NCI-H146 treated with DMSO at 0.1 percent for 48 hours (cell line): ENCODE data around the gene VAT1L.

Experiments used
- DNase-seq: peaks from one replicate; lab custom pipeline; 2025; ENCODE audit not compliant: unreplicated experiment; lab: John Stamatoyannopoulos, UW

VAT1L gene

DNA sequence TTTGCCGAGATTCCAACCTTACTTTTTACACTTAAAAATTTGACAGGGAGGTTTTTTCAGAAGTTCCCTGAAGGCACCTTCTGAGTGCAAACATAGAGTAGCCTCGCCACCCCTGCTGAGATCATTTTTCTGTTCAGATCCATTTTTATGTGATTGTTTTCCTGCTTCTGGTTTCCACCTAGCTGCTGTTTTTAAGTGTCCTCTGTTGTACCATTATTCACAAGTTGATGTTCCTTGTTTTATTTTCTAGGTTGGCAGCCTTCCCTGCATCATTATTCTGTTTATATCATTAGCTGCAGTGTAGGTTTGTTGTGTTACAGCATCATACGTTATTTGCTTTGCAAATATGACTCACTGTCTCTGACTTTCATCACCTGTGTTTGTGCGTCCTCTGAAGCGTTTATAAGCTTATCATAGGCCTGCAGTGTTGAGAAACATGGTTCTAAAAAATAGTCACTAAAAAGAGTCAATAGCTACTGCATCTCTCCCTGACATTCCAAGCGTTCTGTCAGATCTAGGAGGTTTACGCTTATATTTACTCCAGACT is 117.1 kb downstream of the VAT1L start:
- peak; percentile 1 for DNase-seq

DNA sequence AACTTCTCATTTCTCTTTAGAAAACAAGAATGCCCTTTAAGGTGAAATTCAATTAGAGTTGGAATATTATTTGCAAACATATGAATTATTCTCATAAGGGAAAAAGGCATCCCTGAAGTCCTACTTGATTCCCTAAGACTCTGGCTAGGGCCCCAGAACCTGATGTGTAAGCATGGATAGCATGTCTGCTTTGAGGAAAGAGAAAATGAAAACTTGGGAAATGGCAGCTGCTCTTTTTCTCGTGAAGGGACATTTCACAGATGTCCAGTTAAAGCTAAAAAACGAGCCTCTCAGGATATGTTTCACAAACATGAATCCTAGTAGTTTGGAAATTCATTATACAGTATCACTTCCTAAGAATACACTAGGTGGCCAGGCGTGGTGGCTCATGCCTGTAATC is 121.7 kb downstream of the VAT1L start:
- no peak for DNase-seq

- DNase-seq = no peak
Observed at GRCh38 chr16:77912617-77913016, 124.3 kb downstream of the VAT1L start.

DNA sequence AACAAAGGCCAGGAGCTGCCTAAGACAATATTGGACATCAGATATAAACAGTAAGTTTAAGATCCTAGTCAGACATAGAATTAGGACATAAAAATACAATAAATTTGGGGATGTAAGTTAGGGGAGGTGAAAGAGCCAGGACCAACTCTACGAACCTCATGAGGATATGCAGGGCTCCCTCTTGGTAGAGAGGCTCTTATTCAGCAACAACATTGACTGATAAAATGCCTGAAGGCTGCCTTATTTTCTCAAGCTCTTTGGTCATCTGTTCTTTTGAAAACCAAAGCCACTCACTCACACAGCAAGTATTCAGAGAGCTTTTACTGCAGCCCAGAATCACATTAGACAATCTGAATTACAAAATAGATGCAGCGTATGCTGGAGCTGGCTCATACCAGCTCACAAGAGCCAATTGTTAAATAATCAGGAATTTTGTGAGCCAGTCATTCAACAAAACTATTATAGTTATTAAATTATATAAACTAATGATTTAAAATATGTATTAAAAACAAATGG is 125.4 kb downstream of the VAT1L start:
- DNase-seq = no peak

DNA sequence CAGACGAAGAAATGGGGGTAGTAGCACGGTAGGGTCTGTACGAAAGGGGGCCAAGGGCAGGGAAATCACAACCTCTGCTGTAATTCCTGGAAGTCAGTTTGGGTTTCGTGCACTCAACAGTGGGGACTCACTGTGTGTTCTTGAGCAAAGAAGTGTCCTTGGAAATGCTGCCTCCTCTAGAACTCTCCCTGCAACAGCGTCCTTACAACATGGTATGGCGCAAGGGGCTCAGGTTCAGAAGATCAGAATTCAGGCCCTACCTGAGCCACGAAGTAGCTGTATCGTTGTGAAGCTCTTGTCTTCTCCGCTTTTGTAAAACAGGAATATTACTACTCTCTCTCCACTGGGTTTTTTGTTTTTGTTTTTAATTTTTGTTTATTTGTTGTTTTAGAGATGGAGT is 127.7 kb downstream of the VAT1L start:
- no peak for DNase-seq

DNA sequence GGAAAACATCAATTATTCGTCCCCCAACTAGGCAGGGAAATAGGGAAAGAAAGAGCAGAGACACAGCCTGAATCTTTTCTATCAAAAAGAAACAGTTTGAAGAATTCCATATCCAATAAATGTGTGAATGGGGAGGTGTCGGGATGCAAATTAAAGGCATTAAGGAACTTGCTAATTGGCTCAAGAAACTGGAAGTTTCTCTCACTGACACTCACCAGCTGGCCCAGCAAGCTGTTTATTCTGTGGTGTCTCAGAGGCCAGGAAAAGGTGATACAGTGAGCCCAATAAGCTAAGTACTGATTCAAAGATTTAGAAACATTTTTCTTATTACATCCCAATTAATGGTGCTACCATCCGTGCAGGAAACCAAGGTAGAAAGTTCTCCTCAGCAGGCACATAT is 129.6 kb downstream of the VAT1L start:
- no peak for DNase-seq

- peak; percentile 22 for DNase-seq
Observed at GRCh38 chr16:77918809-77919707, 130.7 kb downstream of the VAT1L start.

- no peak for DNase-seq
Observed at GRCh38 chr16:77919761-77920415, 131.5 kb downstream of the VAT1L start.

- no peak for DNase-seq
Observed at GRCh38 chr16:77920984-77921383, 132.6 kb downstream of the VAT1L start.

- DNase-seq = no peak
Observed at GRCh38 chr16:77922228-77922754, 133.9 kb downstream of the VAT1L start.

GRCh38 chr16:77925531-77925930 is 137.2 kb downstream of the VAT1L start:
- peak; percentile 35 for DNase-seq

GRCh38 chr16:77928096-77928495 is 139.7 kb downstream of the VAT1L start:
- DNase-seq = peak; percentile 88

DNA sequence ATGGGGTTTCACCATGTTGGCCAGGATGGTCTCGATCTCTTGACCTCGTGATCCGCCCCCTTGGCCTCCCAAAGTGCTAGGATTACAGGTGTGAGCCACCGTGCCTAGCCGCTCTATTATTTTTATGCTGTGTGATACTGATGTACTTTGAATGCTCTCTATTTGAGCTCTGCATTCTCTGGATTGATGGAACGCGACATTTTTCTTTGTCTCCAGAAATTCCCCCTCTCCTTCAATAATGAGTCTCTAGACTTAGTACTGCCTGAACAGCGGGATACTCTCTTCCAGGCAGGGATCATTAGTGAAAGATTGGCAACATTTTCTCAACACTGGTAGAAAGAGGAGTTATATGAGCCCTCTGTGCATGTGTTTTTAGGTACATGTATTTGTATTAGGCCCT is 140.6 kb downstream of the VAT1L start:
- no peak for DNase-seq

DNA sequence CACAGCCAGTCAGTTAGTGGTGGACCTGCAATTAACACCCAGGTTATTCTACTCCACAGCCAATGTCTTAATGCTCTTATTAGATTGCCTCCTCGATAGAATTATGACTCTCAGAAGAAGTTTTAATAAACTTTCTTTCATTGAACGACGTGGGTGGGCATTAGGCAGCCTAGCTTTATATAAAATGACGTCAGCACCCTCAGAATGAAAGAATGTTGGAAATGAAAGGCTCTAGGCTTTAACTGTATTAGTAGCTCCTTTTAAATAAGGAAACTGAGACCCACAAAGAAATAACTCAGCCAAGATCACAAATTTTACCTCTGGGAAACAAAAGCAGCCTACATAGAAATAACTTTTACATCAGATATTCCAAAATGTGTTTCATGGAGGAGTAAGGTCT is 142.7 kb downstream of the VAT1L start:
- DNase-seq = no peak

- no peak for DNase-seq
Observed at GRCh38 chr16:77937473-77938149, 149.2 kb downstream of the VAT1L start.

DNA sequence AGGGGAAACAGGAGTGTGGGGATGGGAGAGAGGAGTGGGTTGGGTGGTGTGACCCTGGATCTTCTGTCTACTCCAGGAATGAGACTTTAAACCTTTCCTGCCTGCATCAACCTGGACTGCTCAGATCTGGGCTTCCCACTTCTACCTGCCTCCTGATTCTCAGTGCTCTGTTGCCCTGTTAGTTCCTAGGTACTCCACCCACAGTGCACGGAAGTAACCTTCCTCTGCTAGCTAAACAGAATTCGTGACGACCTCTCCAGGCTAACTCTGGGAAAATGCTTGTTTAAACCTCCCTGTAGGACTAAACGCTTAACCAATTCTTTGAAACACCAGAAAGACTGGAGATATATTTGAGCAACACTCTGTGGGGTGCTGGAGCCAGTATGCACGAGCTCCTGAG is 150.5 kb downstream of the VAT1L start:
- DNase-seq = peak; percentile 26

DNA sequence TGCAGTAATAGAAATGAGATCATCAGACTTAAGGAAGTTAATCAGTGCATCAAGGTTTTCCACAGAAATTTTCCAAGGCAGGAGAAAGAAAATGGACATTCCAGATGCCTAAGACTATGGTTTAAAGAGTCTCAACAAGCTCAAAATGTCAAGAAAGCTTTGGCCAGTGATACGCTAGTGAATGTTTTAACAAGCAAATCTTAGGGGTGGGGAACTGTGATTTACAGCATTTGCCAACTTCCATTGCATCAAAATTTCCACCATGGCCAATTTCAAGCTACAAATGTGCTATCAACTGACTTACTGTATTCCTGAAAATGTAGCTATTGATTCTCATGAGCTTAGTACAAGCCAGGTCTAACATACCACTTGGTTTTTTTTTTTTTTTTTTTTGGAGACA is 151.6 kb downstream of the VAT1L start:
- DNase-seq = no peak

DNA sequence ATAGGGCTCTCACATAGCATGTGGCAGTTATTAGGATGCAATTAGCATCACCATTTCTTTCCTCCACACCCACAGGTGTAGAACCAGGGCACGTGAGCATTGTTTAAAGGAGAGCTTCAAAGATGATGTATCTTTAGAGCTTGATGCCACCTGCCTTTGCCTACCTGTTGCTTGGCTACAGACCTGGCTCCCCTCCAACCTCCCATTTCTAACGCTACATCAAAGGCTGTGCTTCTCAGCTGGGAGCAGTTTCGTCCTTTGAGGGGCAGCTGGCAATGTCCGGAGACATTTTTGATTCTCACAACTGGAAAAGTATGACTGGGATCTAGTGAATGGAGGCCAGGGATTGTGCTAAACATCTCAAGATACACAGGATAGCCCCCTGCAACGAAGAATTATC is 155.4 kb downstream of the VAT1L start:
- DNase-seq = peak; percentile 87

DNA sequence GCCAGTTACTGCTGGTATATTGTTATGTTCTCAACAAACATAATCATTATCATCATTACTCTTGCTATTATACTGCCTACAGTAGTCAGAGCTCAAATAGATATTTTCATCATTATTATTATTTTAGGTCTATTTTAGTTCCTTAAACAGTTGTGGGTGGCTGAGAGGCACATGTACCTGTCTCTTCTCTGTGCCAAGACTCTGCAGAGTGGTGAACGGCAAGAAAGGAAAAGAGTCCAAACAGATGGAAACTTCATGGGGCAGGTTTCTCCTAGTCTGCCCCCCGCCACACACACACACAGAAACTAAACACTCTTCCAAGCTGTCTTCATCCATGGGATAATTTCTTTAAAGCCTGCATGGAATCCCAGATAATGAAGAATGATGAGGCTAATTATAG is 156.3 kb downstream of the VAT1L start:
- no peak for DNase-seq

GRCh38 chr16:77945126-77945525 is 156.8 kb downstream of the VAT1L start:
- DNase-seq = no peak

DNA sequence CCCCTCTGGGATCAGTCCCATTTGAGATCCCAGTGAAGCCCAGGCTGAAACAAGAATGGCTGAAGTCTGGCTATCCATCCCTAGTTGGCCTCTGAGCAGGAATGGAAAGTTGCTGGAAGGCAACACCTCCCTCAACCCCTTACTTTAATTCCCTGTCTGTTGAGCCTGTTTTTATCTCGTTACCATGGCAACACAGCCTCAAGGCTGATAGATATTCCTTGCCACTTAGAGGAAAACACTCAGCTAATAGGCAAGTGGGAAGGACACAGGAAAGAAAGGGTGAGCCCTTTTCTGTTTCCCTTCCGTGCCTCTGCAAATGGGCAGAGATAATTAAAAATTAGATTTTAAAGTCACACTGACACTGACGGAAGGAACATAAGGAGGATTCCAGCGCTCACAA is 158.5 kb downstream of the VAT1L start:
- no peak for DNase-seq
